CD4-positive, alpha-beta T cell treated with Interferon alpha-2 for 1 hour (primary cell): ENCODE results near the gene GGT1.
A peak's percentile ranks its signal among the peaks of the same experiment; 100 is the strongest.
"Not testable (repeated sequence)": the region's sequence is repeated elsewhere in the genome, so short reads cannot be mapped to it uniquely, and the experiment has no call there.

Source experiments
- DNase-seq, 2 donors: peaks; one replicate each; pipeline ENCODE4 v3.0.0-alpha.2; 2020 to 2022

The GGT1 gene

GRCh38 chr22:24602847-24603769, at the start of gene GGT1:
Gene GGT1 (plus strand): TSS chr22:24603193. CDS start chr22:24611082, 7,889 bp downstream.
- not testable (repeated sequence) for DNase-seq

- DNase-seq, result no peak
Measured at GRCh38 chr22:24553597-24554312, 49.2 kb upstream of the GGT1 start.

- peak in 1 of 2 donors; percentile 36 for DNase-seq
Measured at GRCh38 chr22:24554313-24555164, 48.5 kb upstream of the GGT1 start, which contains the start of gene GUCD1. Gene GUCD1 (minus strand): TSS chr22:24555138. CDS start chr22:24554991, 147 bp downstream.

GRCh38 chr22:24555165-24556039, 47.6 kb upstream of the GGT1 start, which contains the start of gene SNRPD3:
Gene SNRPD3 (plus strand): TSS chr22:24555999. CDS start chr22:24557675, 1,676 bp downstream.
- peak; percentile 100 for DNase-seq

- no peak for DNase-seq
Measured at GRCh38 chr22:24559471-24559870, 43.5 kb upstream of the GGT1 start.

GRCh38 chr22:24563246-24563645, 39.7 kb upstream of the GGT1 start:
- no peak for DNase-seq

GRCh38 chr22:24564376-24565058, 38.5 kb upstream of the GGT1 start:
- DNase-seq, result no peak

- DNase-seq, result no peak
Measured at GRCh38 chr22:24565077-24565476, 37.9 kb upstream of the GGT1 start.

DNA sequence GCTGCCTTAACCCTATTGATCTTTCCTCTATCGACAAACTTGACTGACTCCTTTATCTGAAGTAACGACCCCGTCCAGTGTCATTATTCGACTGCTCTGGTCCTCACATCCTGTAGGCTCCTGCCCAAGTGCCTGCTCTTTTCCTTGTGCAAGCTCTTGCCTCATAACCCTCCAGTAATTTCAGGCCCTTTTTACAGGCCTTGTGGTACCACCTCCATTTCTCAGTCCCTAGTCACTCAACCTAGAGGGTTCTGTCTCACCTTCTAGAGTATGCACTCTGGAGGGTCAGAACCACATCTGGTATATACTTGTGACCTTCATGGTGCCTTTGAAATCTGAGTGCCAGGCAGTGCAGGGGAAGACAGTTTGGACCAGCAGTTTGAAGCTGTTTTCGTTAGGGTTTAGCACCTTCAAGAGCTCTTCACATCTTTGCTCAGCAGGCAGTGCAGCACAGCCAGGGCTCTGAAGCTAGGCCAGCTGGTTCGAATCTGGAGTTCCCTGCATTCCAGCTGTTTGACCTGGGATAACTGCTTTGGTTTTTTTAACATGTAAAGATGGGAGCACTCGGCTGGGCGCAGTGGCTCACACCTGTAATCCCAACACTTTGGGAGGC, 36.0 kb upstream of the GGT1 start:
- no peak for DNase-seq

GRCh38 chr22:24567668-24568067, 35.3 kb upstream of the GGT1 start:
- no peak for DNase-seq

GRCh38 chr22:24571266-24571665, 31.7 kb upstream of the GGT1 start:
- no peak for DNase-seq

- no peak for DNase-seq
Measured at GRCh38 chr22:24576778-24577177, 26.2 kb upstream of the GGT1 start.

- no peak for DNase-seq
Measured at GRCh38 chr22:24578355-24579257, 24.4 kb upstream of the GGT1 start.

GRCh38 chr22:24579258-24579601, 23.8 kb upstream of the GGT1 start:
- DNase-seq, result no peak

- no peak for DNase-seq
Measured at GRCh38 chr22:24580276-24580675, 22.7 kb upstream of the GGT1 start.

DNA sequence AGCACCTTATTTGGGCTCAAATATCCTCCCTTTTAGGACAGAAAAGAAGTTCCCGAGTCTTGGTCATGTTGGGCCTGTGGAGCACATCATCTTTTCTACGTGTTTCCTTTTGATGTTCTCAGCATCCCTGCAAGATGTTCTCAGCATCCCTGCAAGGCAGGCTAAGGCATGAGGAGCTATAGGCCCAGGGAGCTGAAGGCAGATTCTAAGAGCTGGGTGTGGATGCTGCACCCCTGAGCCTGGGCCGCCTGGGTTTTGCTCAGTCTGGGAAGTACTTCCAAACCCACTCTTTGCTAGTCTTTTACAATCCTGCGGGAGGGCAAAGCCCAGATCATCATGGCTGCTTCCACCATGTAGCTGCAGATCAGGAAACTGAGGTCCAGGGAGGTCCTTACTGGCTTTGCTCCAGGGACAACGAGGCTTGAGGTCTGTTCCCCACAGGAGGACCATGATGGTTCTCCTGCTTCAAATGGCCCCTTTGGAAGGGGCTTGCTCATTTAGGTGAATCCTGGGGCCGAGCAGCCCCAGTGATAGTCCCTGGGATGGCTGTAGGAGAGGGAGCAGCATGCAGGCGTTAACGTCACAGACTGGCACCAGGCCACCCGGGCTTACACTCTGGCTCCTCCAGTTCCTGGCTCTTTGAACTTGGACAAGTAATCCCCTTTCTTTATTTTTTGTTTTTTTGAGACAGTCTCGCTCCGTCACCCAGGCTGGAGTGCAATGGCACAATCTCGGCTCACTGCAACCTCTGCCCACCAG, 20.8 kb upstream of the GGT1 start:
- DNase-seq, result no peak

GRCh38 chr22:24583221-24584165, 19.5 kb upstream of the GGT1 start:
- no peak for DNase-seq
